Fibroblast of lung (primary cell): ENCODE measurements around the gene LRRFIP1.

Source experiments
- EZH2 ChIP-seq: IDR thresholded peaks from 2 replicates; pipeline ENCODE4 v1.5.1; 2012; ENCODE audit warnings: low read length, control low read depth, mild to moderate bottlenecking; ENCODE audit errors: missing control alignments
- TF ChIP-seq, protein P1 (sequence below), 2 donors: IDR thresholded peaks in 1 of 2; conservative IDR thresholded peaks in 1 of 2; 1 replicate in 1 of 2; 2 replicates in 1 of 2; pipeline ENCODE4 v1.5.1; 2011 to 2012; ENCODE audit warnings: low read length in 2 of 2, control low read depth in 1 of 2, inconsistent platforms in 1 of 2, low read depth in 1 of 2, mild to moderate bottlenecking in 1 of 2

GRCh38 chr2:237680702-237681478, 53.5 kb downstream of the LRRFIP1 start:
- TF ChIP-seq, protein P1, sequence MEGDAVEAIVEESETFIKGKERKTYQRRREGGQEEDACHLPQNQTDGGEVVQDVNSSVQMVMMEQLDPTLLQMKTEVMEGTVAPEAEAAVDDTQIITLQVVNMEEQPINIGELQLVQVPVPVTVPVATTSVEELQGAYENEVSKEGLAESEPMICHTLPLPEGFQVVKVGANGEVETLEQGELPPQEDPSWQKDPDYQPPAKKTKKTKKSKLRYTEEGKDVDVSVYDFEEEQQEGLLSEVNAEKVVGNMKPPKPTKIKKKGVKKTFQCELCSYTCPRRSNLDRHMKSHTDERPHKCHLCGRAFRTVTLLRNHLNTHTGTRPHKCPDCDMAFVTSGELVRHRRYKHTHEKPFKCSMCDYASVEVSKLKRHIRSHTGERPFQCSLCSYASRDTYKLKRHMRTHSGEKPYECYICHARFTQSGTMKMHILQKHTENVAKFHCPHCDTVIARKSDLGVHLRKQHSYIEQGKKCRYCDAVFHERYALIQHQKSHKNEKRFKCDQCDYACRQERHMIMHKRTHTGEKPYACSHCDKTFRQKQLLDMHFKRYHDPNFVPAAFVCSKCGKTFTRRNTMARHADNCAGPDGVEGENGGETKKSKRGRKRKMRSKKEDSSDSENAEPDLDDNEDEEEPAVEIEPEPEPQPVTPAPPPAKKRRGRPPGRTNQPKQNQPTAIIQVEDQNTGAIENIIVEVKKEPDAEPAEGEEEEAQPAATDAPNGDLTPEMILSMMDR (conservative IDR thresholded peaks at IDR 0.05 in 1 of 2, IDR thresholded peaks at IDR 0.05 in 1 of 2; ENCODE audit: low read depth in 1 of 2, low read length in 2 of 2) = no peak
- no peak for TF ChIP-seq EZH2
